HG03103 (cell line): ENCODE results near the gene P2RY2.
"Not testable (repeated sequence)": the region's sequence is repeated elsewhere in the genome, so short reads cannot be mapped to it uniquely, and the experiment has no call there.

Source experiments
- ATAC-seq: cut with Tn5 transposase; IDR thresholded peaks from one replicate; pipeline ENCODE4 v1.9.1; 2021; ENCODE audit warnings: low read depth; ENCODE audit not compliant: unreplicated experiment

The P2RY2 gene

GRCh38 chr11:73263640-73264039 lies 45.6 kb downstream of the P2RY2 start:
- ATAC-seq, result no peak

- no peak for ATAC-seq
These were observed 47.3 kb downstream of the P2RY2 start for GRCh38 chr11:73265278-73265810.

- ATAC-seq, result no peak
These were observed 48.0 kb downstream of the P2RY2 start for GRCh38 chr11:73265853-73266645.

GRCh38 chr11:73266646-73267020 lies 48.6 kb downstream of the P2RY2 start:
- ATAC-seq, result no peak

GRCh38 chr11:73267122-73267846 lies 49.2 kb downstream of the P2RY2 start:
- no peak for ATAC-seq

- no peak for ATAC-seq
These were observed 49.9 kb downstream of the P2RY2 start for GRCh38 chr11:73267906-73268540.

GRCh38 chr11:73268671-73269271 lies 50.7 kb downstream of the P2RY2 start:
- no peak for ATAC-seq

- ATAC-seq, result no peak
These were observed 51.5 kb downstream of the P2RY2 start for GRCh38 chr11:73269459-73270015.

- ATAC-seq, result no peak
These were observed 52.2 kb downstream of the P2RY2 start for GRCh38 chr11:73270016-73270854.

- no peak for ATAC-seq
These were observed 52.9 kb downstream of the P2RY2 start for GRCh38 chr11:73270855-73271477.

GRCh38 chr11:73271478-73271865 lies 53.4 kb downstream of the P2RY2 start:
- not testable (repeated sequence) for ATAC-seq

GRCh38 chr11:73271936-73272679 lies 54.0 kb downstream of the P2RY2 start, which contains the start of gene P2RY6:
TSS of gene P2RY6 (plus strand) at chr11:73272338. CDS start at chr11:73296519, 24,181 bp downstream.
- ATAC-seq, result no peak

GRCh38 chr11:73272680-73273038 lies 54.6 kb downstream of the P2RY2 start:
- ATAC-seq, result no peak

GRCh38 chr11:73273222-73273895 lies 55.3 kb downstream of the P2RY2 start:
- ATAC-seq, result no peak

- not testable (repeated sequence) for ATAC-seq
These were observed 56.1 kb downstream of the P2RY2 start for GRCh38 chr11:73274191-73274590.

GRCh38 chr11:73274722-73275380 lies 56.8 kb downstream of the P2RY2 start:
- no peak for ATAC-seq

GRCh38 chr11:73275381-73275750 lies 57.3 kb downstream of the P2RY2 start:
- ATAC-seq, result no peak
